Coronary artery (tissue), 2 donors: ENCODE measurements around the gene NFIB.

Experiments
- DNase-seq: peaks from one replicate; pipeline ENCODE4 v3.0.0-alpha.2; 2017; ENCODE audit warnings: low spot score
- H3K27ac ChIP-seq, 2 donors: fragments of 200-600 bp; sonication (generic); one replicate each; pipeline ENCODE4 v1.5.1; 2016 to 2019
- H3K4me3 ChIP-seq: fragments of 200-600 bp; sonication (generic); 2 replicates; pipeline ENCODE4 v1.5.1; 2016; ENCODE audit warnings: mild to moderate bottlenecking, moderate library complexity
- TF ChIP-seq, protein P1 (sequence below): fragments of 200-600 bp; sonication (generic); IDR thresholded peaks from one replicate; pipeline ENCODE4 v1.5.1; 2019; ENCODE audit warnings: antibody characterized with exemption

The NFIB gene

DNA sequence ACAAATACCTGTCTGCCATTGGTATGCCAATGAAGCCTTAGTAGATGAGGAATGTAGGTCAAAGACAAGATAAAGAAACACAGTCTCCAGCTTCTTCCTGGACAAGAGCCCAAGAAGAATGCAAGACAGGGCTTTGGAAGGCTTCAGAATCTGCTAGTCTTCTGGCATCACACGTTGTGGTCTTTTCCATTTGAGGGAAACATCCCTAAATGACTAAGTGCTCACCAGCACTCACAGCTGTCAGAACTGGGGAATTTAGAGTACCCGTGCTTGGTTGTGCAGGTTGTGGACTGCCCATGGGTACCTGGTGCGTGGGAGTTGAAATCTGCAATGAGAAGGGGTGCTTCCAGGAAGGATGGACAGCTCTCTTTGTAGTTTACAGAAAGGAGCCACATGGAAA lies 27.1 kb upstream of the NFIB start:
- DNase-seq = no peak
- H3K27ac ChIP-seq = peak overlapping the region; percentile 35 to 73
- TF ChIP-seq, protein P1, sequence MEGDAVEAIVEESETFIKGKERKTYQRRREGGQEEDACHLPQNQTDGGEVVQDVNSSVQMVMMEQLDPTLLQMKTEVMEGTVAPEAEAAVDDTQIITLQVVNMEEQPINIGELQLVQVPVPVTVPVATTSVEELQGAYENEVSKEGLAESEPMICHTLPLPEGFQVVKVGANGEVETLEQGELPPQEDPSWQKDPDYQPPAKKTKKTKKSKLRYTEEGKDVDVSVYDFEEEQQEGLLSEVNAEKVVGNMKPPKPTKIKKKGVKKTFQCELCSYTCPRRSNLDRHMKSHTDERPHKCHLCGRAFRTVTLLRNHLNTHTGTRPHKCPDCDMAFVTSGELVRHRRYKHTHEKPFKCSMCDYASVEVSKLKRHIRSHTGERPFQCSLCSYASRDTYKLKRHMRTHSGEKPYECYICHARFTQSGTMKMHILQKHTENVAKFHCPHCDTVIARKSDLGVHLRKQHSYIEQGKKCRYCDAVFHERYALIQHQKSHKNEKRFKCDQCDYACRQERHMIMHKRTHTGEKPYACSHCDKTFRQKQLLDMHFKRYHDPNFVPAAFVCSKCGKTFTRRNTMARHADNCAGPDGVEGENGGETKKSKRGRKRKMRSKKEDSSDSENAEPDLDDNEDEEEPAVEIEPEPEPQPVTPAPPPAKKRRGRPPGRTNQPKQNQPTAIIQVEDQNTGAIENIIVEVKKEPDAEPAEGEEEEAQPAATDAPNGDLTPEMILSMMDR = no peak
- no peak overlapping the region for H3K4me3 ChIP-seq

DNA sequence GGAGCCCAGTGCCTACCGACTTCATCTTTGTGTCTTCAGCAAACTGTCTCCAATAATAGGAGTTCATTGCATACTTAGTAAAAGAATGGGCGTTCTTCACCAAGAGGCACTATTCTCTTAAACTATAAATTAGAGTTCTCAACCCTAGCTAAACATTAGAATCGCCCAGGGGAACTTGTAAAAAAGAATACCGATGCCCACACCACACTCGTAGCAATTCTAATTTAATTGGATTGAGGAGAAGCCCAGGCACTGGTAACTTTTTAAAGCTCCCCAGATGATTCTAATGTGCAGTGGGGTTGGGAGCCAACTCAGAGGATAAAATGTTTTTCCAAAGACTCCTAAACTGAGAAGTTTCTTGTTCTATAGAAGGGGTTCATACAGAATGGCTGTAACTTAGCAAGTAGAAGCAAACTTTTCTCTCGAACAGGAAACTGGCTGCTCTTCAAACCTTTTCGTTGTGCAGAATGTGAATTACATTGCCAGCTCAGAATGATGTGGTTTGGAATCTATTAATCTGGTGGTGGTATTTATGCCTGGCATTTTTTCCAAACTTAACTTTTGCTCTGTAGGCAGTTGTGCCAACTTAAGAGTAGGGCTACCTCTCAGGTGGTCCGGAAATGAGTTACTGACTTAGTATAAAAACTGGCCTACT lies 26.4 kb upstream of the NFIB start:
- TF ChIP-seq, protein P1 = no peak
- no peak overlapping the region for H3K4me3 ChIP-seq
- DNase-seq = no peak
- H3K27ac ChIP-seq = peak overlapping the region; percentile 35 to 73

DNA sequence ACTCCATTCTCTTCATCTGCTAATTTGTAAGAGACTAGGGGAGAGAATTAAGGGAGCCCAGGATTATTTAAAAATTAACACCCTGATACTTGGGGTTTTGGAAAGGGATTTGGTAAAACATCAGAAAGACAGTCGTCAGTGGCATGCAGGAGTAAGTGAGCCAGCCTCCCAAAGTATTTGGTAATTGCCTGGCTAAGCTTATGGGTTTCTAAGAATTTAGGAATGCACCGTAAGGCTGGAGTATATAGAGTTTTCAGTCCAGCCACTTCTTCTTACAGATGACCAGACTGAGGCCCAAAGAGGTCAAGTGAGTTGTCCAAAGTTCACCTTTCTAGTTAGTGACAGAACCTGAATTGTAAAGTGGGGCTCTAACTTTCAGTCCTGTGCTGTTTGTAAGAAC lies 25.8 kb upstream of the NFIB start:
- Histone ChIP-seq H3K4me3 (no peak overlapping the region), H3K27ac (no peak overlapping the region)
- TF ChIP-seq, protein P1 = no peak
- no peak for DNase-seq

DNA sequence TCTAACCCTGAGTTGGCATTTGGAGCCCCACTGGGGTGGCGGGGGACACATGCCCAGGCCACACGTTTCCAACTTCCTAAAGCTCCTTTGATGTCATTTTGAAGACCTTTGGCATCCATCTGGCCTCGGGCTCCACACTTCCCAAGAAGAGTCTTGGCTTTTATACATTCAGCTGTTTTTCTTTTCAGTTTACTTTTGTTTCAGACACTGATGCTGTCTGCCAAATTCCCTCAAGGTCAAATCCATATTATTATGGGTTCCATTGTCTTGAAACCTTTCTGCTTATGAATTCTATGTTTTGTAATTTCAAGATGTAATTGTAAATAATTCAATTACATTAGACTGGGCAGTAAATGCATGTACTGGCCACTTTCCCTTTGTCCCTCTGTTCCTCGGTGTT lies 23.7 kb upstream of the NFIB start:
- TF ChIP-seq, protein P1 = no peak
- DNase-seq = no peak
- no peak overlapping the region for H3K27ac ChIP-seq
- H3K4me3 ChIP-seq = no peak overlapping the region

DNA sequence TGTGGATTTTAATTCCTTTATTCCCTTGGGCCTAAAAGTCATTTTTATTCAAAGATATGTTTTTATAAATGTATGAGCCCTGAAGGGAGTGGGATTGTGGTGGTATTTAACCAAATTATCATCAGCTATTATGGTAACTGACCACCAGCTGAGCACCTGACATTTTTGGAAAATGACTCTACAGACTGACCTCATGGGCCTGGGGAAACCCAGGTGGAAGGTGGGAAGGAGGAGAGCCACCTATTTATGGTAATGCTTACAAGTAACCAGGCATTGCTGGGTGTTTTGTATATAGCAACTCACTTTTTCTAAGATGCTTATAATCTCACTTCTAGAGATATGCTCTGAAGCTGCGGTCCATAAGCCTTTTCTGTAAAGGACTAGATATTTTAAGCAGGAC lies 22.3 kb upstream of the NFIB start:
- H3K4me3 ChIP-seq = no peak overlapping the region
- no peak overlapping the region for H3K27ac ChIP-seq
- no peak for DNase-seq
- TF ChIP-seq, protein P1 = no peak

DNA sequence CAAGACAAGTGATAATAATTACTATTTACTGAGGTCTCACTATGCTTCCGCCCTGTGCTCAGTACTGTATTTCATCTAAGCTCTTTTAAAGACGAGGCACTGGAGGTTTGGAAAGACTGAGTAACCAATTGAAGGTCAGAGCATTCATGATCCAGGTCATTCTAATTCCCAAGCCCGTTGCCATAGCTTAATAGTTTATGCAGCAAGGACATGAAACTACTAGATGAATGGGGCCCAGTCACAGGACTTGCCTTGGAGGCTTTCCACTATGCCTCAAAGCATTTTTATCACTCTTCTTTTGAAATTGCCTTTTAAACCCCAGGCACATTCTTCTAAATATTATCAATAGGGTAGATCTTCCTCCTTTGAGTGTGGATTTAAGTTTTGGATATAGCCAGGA lies 17.2 kb upstream of the NFIB start:
- Histone ChIP-seq H3K4me3 (no peak overlapping the region), H3K27ac (no peak overlapping the region)
- TF ChIP-seq, protein P1 = no peak
- DNase-seq = no peak

DNA sequence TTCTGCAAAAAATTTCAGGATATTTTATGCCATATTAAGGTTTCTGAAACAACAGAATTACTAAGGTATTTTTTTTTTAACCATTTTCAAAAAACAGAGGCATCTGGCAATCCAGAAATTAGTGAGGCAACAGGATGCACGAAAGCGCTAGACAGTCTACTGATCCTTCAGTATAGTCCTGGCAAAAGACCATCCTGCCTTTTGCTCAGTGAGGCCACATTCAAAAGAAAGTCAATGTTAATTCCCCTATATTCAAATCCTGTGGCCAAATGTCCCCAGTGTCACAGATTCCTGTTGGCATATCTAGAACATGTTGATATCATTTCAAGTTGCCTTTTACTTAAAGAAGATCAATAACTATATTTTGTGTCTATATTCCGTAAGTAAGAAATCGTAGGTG lies 13.1 kb upstream of the NFIB start:
- no peak for DNase-seq
- TF ChIP-seq, protein P1 = no peak
- no peak overlapping the region for H3K4me3 ChIP-seq
- no peak overlapping the region for H3K27ac ChIP-seq
